NCI-H2029 treated with DMSO at 0.1 percent for 48 hours (cell line): Measurements from ENCODE around the gene NAV2.
A peak's percentile ranks its signal among the peaks of the same experiment; 100 is the strongest.

Experiments
- DNase-seq: peaks from one replicate; lab custom pipeline; 2025; lab: John Stamatoyannopoulos, UW

The NAV2 gene

DNA sequence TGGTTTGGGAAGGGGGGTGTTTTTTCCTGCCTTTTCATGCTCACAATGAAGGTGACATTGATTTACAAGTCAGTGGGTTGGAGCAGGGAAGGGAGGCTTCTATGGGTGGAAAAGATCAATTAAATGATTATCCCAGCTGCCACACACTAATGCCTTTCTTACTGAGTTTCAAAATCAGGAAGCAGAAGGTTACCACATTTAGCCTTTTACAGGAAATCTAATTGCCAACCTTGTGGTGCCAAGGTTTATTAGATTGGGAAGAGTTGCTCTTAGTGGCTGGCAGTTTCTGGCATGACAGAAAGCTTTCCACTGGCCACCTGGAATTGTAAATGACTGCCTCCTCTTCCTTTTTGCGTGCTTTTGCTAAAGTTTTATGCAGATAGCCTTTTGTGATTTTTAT lies 98.7 kb downstream of the NAV2 start:
- DNase-seq: no peak

DNA sequence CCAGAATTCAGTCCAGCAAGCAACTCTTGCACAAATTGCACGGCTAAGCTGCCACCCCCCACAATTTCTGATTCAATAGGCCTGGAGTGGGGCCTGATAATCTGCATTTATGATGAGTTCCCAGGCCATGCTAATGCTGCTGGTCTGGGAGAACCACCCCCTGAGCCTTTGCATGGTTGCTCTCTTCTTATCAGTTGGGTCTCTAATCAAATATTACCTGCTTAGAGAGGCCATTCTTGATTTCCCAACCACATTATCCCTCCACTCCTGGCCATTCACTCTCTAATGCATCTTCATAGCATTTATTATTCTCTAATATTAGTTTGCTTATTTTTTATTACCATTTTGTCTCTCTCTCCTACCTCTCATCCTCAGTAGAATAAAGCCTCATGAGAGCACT lies 99.5 kb downstream of the NAV2 start:
- DNase-seq: no peak

DNA sequence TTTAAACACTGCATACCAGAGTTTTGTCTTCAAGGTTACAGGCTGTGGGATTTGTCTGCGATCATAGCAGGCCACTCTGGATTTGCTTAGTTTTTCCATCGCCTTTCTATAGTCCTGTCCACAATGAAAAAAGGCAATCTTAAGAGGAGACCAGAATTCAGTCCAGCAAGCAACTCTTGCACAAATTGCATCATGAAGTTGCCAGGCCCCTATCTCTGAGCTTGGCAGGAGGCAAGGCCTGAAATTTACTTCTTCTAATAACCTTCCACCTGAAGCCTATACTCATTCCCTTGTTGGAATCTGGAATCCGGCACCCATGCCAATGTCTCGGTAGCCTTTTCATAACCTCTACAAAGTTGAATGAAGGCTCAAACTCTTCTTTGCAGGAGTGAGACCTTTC lies 100.1 kb downstream of the NAV2 start:
- no peak for DNase-seq

DNA sequence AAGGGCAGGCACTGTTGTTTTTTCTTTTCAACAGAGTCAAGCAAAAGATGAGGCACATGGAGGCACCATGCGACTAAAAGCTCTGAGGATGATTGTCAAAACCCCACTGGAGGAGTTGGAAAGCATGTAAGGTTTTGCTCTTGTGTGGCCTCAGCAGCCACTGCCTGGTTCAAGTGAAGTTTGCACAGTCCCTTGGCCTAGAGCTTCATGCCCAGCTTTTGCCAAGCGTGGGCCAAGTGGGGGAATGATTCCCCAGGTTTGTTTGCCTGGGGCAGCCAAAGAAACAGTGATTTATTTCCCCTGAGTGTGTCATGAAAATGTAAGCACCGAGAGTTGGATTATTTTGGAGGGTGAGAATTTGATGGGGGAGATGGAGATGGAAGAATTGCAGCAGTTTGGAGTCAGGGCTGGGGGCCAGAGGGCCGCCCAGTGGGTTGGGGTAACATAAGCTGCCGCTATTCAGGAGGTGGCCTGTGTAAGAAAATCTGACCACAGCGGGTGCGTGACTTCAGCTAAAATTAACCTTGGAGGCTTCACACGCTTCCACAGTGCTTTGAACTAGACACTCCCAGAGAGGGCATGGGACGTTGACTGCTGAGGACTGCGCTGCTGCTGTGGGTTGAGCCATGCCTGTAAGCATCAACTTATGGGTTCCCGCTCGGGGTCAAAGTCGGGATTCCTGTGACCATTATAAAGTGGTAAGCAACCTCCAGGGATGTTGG lies 100.7 kb downstream of the NAV2 start:
- no peak for DNase-seq

DNA sequence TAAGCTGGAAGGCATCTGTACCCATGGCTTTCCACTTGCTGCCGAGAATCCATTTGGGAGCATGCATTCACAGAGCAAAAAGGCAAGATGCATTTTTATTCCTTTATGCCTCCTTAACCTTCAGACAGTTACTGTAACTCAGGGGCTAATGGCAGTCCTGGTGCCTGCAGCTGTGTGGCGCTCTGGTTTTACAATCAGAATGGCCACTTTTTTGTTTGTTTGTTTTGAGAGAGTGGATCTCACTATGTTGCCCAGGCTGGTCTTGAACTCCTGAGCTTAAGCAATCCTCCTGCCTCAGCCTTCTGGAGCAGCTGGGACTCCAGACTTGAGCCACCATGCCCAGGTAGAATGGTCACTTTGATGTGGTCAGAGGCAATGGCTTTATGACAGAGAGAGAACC lies 101.8 kb downstream of the NAV2 start:
- DNase-seq: peak; percentile 27

DNA sequence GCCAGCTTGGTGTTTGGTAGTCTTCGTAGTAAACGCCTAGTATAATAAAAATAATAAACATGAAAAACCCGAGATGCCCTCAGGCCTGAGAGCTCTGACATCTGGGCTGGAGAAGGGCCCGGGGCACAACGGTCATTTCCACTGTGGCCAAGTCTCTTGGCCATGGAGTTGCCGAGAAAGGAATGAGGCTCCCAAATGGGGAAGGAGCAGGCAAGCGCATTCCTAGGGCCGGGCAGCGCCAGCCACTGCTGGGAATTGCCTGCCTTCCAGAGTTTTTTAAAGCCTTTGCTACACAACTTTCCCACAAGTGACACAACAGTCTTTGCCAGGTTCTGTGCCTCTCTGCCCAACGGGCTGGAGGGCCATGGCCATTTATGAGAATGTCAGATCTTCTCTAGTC lies 103.4 kb downstream of the NAV2 start:
- no peak for DNase-seq

DNA sequence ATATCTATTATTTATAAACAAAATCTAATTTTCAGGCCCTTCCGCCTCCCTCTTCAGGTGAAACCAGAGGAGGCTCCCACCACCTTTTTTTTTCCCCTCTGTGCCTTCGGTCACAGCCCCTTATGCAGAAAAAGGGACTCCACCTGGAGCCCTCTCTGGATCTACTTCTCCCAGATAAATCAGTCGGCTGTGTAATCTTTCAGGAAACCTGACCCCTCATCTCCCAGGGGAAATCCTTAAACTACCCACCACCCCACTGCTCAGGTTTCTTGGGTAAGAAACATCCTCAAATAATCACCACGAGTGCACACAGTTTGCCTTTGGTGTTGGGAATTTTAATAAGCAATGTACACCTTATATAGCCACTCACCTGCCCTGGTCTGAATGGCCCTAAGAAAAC lies 104.2 kb downstream of the NAV2 start:
- no peak for DNase-seq

DNA sequence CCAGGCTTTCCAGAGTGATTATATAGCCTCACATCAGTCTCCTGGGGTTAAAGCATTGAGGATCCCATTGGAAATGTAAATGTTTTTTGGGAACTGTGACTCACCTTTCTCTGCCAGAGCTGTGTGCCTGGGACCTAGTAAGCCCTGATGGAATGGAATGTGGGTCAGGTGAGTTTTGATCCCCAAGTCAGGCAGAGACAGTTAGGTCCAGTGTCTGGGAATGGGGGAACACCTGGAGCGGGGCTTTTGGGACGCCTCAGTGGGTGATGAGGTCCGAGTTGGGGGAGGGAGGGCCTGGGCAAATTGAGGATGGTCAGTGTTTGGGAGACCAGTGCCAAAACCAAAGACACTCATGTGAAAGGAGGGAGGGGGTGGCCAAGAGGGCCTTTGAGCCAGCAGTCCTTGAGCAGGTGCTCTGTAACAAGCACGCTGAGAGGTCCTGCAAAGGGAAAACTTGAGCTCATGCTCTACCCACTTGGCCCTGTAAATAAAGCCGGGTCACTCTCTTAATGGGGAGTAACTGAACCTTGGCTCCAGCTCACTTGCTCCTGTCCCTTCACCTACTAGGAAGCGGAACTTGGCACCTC lies 104.7 kb downstream of the NAV2 start:
- DNase-seq: no peak

DNA sequence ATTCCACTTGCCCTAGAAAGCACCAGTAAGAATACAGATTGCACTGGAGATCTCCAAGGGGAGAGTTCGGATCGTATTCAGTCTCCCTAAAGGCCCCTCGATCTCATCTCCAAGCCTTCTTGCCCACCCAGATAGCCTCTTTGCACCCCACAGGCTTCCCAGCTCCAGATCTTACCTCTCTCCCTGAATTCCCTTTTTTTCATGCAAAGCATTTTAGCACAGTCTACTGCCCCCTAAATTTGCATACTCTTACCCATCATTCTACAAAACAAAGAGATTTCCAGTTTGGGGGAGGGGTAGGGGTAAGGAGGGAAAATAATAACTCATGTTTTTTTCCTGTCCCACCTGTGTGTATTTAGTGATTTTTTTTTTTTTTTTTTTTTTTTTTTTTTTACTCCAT lies 105.2 kb downstream of the NAV2 start:
- DNase-seq: no peak

DNA sequence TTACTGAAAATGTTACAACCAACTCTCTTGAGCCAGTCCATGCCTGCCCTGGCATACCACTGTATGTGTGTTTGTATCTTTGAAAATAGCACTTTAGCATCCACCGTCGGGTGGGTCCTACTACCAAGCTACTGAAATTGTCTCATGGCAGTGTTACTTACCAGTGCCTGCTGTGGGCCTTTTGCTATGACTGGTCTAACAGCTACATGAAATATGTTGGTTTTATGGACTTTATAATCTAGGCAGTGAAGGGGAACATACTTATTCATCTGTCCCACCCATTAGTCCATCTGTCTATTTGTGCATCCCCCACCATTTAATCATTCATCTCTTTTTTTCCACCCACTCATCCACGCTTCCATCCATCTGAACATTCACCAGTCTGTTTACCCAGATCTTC lies 106.0 kb downstream of the NAV2 start:
- no peak for DNase-seq

DNA sequence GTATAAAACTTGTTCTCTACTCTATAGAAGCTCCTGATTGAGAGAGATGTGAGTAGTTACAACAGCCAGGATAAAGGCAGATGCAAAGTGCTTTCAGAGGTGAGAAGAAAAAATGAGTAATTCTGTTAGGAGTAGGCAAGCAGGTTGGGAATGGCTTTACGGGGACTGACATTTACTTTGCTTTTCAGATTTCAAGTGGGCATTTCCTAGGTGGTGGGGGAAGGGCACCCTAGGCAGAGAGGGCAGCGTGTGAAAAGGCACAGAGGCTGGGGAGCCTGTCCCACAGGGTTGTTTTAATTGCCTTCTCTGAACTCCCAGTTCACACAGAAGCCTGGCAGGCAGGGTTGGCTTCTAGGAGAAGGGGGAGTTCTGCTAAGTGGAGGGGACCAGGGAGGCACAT lies 106.5 kb downstream of the NAV2 start:
- DNase-seq: peak; percentile 82

DNA sequence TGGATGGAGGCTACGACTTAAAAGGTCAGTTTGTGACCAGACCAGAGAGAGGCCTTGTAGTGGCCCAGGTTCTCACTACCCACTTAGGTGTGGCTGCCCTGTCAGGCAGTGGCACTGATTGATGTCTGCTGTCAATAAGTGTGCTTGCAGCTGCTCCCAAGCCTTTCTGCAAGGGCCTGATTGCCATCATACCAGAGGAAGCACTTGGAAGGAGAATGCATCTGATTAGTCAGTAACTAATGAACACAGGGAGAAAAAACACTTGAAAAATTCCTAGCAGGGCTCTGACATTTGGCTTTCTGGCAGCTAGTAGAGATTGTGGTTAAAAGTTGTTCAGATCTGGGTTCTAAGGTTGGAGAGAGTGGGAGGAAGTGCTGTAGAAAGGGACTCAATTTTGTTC lies 107.5 kb downstream of the NAV2 start:
- peak; percentile 49 for DNase-seq

DNA sequence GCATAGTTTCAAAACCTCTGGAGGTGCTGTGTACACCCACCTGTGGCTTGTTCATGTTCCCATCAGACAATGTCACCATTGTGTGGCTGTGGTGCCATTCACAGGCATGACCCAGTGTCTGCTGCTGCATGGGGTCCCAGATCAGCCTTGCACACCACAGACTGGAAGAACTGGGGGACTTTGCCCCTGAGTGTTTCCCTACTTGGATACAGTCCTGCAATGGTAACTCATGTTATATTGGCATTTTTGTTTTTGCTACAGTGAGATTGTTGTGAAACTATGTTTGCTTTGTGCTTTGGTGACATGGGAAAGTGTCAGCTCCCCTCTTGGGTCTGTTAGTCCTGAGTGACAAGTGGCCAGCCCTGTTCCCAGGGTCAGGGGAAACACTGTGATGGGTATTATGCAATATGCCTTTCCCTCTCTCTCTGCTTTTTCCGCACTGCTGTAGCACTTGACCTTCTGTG lies 108.8 kb downstream of the NAV2 start:
- DNase-seq: no peak

DNA sequence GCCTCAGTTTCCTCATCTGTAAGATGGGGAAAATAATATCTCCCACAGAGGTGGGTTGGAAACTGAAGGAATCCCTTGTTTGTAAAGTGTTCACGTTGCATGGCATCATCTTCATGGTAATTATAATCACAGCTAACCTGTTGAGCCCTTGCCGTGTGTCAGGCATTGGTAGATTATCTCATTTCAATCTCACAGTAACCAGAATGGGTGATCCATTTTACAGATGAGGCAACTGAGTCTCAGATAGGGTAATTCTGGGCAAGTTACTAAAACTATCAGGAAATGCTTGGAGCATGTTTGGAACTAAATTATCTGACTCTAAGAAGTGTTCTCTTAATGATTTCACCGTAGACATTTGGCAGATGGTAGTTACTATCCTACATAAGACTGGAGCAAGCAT lies 109.4 kb downstream of the NAV2 start:
- no peak for DNase-seq

DNA sequence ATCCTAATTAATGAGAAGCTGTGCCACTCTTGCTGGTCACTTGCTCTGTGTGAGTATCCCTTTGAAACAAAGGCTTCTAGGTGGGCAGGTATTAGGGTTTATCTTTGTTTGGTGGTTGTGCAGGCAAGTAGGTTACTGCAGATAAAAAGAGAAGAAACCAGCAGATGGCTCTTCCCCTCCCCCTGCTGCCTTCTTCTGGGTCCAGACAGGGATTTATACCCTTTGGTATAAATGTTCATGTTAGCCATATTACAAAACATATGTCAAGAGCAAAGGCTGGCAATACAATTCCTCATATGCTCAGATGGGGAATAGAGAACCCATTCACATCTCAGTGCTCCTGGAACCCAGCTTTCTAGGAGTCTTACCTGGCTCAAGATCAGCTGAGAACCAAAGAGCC lies 109.9 kb downstream of the NAV2 start:
- DNase-seq: no peak

DNA sequence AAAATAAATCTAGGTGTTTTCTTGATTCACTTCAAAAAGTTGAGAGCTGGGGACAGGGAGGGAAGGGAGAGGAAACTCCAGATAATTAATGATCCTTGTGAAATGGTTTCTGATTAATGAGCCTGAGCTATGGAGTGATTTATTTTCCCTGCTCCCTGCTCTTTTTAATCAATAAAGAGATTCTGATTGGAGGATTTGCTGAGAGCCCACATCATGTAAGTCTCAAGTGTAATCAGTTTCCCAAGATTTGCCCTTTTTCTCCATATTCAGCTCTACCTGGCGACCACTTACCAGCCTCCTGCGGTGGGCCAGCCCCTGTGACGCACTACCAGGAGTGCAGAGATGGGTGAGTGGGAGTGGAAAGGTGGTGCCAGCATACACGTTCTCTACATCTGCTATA lies 114.0 kb downstream of the NAV2 start:
- DNase-seq: no peak

DNA sequence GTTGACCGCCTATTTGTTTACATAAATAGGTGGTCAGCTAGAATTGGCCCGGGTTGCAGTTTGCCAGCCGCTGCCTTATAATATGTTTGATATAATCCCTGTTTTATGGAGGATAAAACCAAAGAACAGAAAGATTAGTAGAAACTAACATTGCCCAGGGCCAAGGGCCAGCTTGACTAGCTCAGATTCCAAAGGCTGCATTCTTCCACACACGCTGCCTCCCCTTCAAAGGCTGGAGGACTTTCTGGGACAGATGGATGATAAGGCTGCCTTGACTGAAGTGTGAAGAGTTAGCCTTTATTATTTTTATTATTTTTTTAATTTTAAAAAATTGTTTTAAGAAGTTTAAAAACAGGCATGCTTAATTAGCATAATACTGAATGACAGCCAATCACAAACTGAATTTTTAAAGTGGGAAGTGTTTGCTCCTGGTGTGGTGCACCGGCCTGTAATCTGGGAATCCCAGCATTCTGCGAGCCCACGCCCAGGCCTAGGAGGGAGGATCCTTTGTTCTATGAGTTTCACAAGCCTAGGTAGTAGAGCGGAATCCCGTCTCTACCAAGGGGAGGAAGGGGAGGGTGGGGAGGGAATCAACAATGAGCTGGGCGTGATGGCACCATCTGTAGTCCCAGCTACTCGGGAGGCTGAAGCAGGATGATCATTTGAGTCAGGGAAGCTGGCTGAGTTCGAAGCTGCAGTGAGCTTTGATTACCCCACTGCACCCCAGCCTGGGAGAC lies 114.9 kb downstream of the NAV2 start:
- DNase-seq: no peak

DNA sequence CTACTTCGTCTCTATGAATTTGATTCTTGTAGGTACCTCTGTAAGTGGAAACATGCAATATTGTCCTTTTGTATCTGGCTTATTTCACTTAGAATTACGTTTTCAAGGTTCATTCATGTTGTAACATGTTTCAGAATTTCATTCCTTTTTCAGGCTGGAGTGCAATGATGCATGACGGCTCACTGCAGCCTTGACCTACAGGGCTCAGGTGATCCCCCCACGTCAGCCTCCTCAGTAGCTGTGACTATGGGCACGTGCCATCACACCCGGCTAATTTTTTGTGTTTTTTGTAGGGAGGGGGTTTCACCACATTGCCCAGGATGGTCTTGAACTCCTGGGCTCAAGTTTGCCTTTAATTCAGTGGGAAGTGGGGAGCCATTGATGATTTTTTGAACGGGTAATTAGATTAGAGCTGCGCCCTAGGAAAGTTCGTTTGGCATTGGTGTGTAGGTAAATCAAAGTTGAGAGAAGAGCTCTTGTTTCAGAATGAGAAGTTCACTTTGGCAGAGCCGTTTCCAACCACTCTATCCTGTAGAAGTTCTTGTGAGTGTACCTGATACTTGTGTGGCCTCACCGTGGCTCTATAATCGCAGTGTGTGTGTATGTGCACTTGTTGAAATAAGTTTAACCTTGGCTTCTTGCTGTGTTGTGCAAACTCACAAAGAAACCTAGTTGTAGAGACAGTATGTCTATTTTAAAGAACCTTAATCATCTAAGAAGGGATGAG lies 115.9 kb downstream of the NAV2 start:
- DNase-seq: no peak

DNA sequence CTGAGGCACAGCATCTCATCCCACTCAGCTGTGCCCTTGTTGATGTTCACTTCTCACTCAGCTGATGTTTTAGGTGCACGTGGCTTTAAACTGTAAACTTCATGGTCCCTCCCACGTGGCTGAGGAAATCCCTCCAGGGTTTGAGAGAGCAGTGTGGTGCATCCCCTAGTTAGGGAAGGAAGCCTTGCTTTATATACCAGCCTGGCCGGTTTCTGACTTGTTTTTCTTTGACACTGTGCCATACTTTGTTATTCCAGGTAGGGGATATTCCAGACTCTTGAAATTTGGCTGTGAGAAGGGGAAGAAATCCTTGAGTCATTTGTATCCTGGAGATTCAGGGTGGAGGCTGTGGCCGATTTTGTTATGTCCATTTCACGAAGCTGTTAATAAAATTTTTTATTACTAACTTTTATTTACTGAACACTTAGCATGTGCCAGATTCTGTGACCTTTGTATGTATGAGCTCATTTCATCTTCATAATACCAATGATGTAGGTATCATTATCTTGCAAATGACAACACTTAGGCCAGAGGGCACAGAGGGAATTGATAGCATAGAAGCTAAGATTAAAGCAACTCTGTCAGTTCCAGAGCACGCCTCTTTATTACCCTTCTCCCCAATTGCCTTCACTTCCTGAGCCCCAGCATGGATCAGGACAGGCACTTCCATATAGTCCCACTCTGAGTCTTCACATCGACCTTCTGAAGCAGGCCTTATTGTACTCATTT lies 116.6 kb downstream of the NAV2 start:
- DNase-seq: no peak

DNA sequence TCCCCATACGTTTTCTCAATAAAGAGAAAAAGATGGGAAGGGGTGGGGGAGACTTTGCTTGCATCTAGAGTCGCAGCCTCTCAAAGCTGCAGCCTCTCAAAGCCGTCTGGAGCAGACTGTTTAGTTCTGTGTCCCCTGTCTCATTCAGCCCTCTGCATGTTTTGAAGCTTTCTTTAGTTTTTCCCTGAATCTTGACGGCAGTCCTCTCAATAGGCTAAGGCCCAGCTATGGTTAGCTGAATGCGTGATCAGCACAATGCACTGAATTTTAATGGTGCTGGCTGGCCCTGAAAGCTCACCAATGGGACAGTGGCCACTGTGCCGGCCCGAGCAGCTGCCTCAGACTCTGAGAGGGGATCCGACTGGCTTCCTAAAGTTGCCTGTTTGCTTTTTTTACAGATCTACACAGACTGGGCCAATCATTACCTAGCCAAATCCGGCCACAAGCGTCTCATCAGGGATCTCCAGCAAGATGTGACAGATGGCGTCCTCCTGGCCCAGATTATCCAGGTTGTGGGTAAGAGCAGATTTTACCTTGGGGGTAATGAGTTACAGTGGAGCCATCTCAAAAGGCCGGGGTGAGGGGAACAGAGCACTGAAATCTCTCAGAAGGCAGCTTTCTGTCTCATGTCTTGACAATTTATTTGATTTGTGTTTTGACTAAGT lies 119.6 kb downstream of the NAV2 start:
- DNase-seq: no peak

DNA sequence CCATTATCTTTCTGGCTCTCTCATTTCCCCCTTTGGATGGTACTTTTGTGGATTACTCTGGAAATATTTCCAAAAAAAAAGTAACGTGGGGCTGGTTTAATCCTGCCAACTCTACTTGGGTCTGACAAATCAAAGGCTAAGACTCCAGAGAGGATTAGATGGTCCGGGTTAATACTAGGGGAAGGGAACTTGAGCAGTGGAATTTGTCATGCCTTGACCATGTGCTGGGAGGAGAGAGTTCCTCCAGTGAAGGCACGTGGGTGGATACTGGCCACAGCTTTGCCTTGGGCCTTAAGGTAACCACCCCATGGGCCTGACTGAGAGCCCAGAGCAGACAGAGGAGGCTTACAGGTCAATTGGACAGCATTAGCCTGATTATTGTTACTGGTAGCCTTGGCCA lies 120.3 kb downstream of the NAV2 start:
- DNase-seq: no peak

DNA sequence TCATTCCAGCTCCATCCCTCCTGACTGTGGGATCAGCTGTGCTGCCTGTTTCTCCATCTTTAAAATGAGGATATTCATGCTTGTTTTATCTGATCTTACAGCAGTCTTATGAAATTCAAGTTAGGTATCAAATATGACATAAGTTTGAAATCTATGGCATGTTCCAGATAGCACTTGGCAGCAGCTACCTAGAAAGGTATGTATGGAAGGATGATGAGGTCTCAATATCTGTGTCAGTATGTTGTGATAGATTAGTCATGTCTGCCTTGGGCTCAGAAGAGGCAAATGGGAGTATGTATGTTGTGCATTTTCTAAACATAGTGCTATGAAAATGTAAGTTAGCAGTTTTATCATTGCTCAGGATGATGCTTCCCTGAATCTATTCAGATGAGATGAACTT lies 122.1 kb downstream of the NAV2 start:
- DNase-seq: no peak
